Nephron (organoid): ENCODE measurements around the gene ADCY9.
A peak's percentile ranks its signal among the peaks of the same experiment; 100 is the strongest.

Source experiments
- H3K27ac Mint-ChIP-seq, 3 experiments: 2 replicates each; pipeline ENCODE4 v1.8.0; 2020; ENCODE audit warnings: mixed read lengths in 3 of 3, mild to moderate bottlenecking in 2 of 3, moderate library complexity in 1 of 3
- H3K27me3 Mint-ChIP-seq: 2 replicates; pipeline ENCODE4 v1.8.0; 2021; ENCODE audit warnings: low read depth, mild to moderate bottlenecking, moderate library complexity, mixed read lengths
- H3K36me3 Mint-ChIP-seq: 2 replicates; pipeline ENCODE4 v1.8.0; 2020; ENCODE audit warnings: low read depth, mixed read lengths
- H3K4me1 Mint-ChIP-seq: 2 replicates; pipeline ENCODE4 v1.8.0; 2020; ENCODE audit warnings: mixed read lengths
- H3K4me3 Mint-ChIP-seq, 3 experiments: 2 replicates each; pipeline ENCODE4 v1.8.0; 2020; ENCODE audit warnings: mild to moderate bottlenecking in 3 of 3, mixed read lengths in 3 of 3, moderate library complexity in 2 of 3
- H3K9me3 Mint-ChIP-seq: 2 replicates; pipeline ENCODE4 v1.8.0; 2020; ENCODE audit warnings: mixed read lengths
- CTCF ChIP-seq, 3 experiments: fragments of 200-600 bp; sonication (generic); IDR thresholded peaks; one replicate each; pipeline ENCODE4 v1.5.0; 2021; ENCODE audit warnings: antibody characterized with exemption in 3 of 3; ENCODE audit not compliant: unreplicated experiment in 3 of 3

The ADCY9 gene

DNA sequence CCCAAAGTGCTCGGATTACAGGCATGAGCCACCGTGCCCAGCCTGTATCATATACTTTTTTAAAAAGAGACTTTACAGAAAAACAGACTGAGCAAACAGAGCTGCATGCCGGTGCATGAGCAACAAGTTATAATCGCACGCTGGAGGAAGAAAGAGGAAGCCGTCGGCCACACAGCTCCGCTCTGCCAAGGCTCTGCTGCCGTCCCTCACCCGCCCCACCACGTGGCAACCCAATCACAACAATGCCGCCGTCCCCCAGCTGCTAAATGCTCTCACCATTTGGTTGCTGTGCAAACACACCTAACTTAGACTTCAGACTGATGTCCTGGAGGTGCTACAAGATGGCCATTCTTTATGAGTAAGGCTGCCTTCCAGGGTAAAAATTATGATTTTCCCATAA, 83.5 kb downstream of the ADCY9 start:
- Mint-ChIP-seq H3K27me3 (peaks cover 4% of the 10 kb centered on the region), H3K4me1 (peaks cover 12% of the 10 kb centered on the region), H3K36me3 (no peaks in the 10 kb centered on the region), H3K9me3 (no peaks in the 10 kb centered on the region), H3K4me3 (peak overlapping the region in 1 of 3 experiments; percentile 11), H3K27ac (peak overlapping the region; percentile 51 to 71 (median 70))
- no peak for TF ChIP-seq CTCF (IDR thresholded peaks at IDR 0.05; ENCODE audit: unreplicated experiment in 3 of 3)

GRCh38 chr16:4028144-4028543, 88.1 kb downstream of the ADCY9 start:
- Mint-ChIP-seq H3K4me3 (no peak overlapping the region), H3K36me3 (peaks cover 4% of the 10 kb centered on the region), H3K27ac (no peak overlapping the region), H3K9me3 (peaks cover 3% of the 10 kb centered on the region), H3K4me1 (peaks cover 6% of the 10 kb centered on the region), H3K27me3 (peaks cover 4% of the 10 kb centered on the region)
- TF ChIP-seq CTCF (IDR thresholded peaks at IDR 0.05; ENCODE audit: unreplicated experiment in 3 of 3): no peak

DNA sequence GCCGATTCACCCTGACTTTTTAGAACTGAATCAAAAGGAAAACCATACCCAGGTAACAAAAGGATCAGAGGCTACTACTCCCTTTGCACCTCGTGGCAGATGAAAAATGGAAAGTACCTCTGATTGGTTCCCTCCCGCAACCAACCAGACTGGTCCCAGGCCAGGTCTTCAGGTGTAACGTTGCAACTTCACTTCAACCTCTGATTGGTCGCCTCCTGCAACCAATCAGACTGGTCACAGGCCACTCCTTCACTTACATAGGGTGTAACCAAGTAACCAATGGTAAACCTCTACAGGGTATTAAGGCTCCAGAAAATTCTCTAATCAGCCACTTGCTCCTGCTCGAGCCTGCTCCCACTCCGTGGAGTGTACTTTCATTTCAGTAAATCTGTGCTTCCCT, 89.4 kb downstream of the ADCY9 start:
- Mint-ChIP-seq H3K4me3 (no peak overlapping the region), H3K4me1 (no peaks in the 10 kb centered on the region), H3K27ac (no peak overlapping the region), H3K36me3 (peaks cover 4% of the 10 kb centered on the region), H3K27me3 (no peaks in the 10 kb centered on the region), H3K9me3 (peaks cover 3% of the 10 kb centered on the region)
- TF ChIP-seq CTCF (IDR thresholded peaks at IDR 0.05; ENCODE audit: unreplicated experiment in 3 of 3): no peak

DNA sequence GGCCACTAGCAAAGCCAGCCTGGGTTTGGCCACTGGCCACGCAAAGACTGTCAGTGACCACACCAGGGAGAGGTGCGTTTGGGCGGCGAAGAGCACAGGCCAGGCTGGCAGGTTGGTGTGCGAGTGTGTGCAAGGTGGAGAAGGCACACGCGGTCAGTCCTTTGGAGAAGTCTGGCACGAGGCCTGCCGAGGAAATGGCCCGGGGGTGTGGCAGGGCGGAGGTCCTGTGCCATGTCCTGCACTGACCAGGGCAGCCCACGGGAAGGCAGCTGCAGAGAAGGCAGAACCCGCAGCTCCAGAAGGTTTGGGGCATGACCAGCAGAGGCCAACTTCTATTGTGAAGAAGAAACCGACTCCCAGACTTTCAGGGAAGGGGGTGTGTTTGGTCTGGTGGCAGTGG, 90.8 kb downstream of the ADCY9 start:
- Mint-ChIP-seq H3K27ac (no peak overlapping the region), H3K27me3 (no peaks in the 10 kb centered on the region), H3K4me1 (peaks cover 8% of the 10 kb centered on the region), H3K36me3 (peaks cover 4% of the 10 kb centered on the region), H3K4me3 (no peak overlapping the region), H3K9me3 (peaks cover 3% of the 10 kb centered on the region)
- no peak for TF ChIP-seq CTCF (IDR thresholded peaks at IDR 0.05; ENCODE audit: unreplicated experiment in 3 of 3)

DNA sequence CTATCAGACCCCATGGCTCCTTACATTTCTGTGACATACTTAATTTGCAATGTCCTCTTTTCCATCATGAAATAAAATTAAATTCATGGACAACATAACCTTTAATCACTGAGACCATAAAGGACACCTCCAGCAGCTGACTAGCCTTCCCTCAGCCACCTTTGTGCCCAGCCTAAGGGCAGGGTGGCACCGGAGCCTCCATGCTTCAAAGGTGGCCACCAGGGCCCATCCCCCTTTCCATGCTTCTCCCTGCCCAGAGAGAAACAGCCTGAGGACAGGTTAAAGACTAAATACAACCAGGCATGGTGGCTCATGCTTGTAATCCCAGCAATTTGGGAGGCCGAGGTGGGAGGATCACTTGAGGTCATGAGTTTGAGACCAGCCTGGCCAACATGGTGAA, 94.3 kb downstream of the ADCY9 start:
- Mint-ChIP-seq H3K4me1 (peaks cover 21% of the 10 kb centered on the region), H3K27ac (peak overlapping the region; percentile 60 to 66 (median 62)), H3K4me3 (no peak overlapping the region), H3K9me3 (no peaks in the 10 kb centered on the region), H3K27me3 (no peaks in the 10 kb centered on the region), H3K36me3 (no peaks in the 10 kb centered on the region)
- TF ChIP-seq CTCF (IDR thresholded peaks at IDR 0.05; ENCODE audit: unreplicated experiment in 3 of 3): no peak

DNA sequence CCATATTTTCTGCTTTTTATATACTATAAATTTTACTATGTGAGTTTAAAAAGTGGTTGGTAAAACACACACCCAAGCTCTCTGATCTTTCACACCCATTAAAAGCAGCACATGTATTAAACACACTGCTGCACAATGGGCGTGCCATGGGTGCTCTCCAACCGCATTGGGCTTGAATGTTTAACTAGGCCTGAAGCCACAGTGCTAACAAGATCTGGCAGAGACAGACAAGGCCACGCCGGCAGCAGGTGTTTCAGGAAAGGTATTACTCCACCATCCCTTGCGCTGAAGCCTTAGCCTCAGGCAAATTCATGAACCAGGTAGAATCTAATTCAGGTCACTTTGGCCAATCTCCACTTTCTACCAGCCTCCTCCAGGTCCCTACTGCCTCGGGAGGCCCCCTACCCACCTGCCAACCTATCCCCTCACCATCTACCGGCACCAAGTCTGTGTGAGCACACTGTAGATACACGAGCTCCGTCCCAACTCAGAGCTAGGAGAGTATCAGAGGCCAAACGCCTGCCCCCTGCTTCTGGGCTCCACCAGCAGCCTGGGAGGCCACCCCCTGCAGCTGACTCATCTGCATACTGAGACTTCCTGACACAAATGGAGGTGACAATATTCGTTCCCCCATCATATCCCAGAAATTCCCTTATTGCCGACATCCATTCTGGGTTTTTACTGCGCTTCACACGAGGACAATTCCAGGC, 95.0 kb downstream of the ADCY9 start:
- no peaks in the 10 kb centered on the region for H3K27me3 Mint-ChIP-seq
- H3K4me1 Mint-ChIP-seq: peaks cover 23% of the 10 kb centered on the region

More for the DNA sequence above, 95.0 kb downstream of the ADCY9 start:
- Mint-ChIP-seq H3K36me3 (no peaks in the 10 kb centered on the region), H3K9me3 (no peaks in the 10 kb centered on the region), H3K27ac (peak overlapping the region; percentile 60 to 66 (median 62)), H3K4me3 (no peak overlapping the region)
- no peak for TF ChIP-seq CTCF (IDR thresholded peaks at IDR 0.05; ENCODE audit: unreplicated experiment in 3 of 3)
